Hepatic stellate cell (primary cell): ENCODE data around the gene DNAAF5.
A peak's percentile ranks its signal among the peaks of the same experiment; 100 is the strongest.
"Not testable (repeated sequence)": the region's sequence is repeated elsewhere in the genome, so short reads cannot be mapped to it uniquely, and the experiment has no call there.

Experiments used
- DNase-seq: peaks from one replicate; pipeline ENCODE4 v3.0.0; 2011; ENCODE audit warnings: low spot score

The DNAAF5 gene

DNA sequence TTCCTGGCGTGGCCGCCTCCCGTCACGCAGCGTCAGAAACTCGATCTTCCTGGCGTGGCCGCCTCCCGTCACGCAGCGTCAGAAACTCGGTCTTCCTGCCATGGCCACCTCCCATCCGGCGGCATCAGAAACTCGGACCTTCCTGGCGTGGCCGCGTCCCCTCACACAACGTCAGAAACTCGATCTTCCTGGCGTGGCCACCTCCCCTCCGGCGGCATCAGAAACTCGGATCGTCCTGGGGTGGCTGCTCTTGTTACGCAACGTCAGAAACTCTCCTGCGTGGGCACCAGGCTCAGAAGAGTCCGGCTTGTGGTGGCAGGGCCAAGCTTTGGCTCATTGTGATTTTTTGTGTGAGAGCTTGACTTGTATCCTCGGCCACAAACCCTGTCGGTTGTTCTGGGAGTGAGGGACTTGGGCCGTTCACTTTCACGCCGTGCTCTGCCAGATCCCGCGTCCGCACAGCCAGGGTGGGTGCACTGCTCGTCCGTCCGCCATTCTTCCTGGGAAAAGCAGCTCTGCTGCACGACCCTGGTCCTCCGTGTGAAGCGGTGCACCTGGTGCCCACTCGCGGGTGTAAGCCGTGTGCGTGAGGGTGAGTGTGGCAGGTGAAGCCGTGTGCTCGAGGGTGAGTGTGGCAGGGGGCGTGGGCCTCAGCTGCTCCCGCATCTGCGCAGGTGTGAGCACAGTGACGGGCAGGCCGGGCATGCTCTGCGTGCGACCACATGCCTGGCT is 56.4 kb downstream of the DNAAF5 start:
- no peak for DNase-seq

DNA sequence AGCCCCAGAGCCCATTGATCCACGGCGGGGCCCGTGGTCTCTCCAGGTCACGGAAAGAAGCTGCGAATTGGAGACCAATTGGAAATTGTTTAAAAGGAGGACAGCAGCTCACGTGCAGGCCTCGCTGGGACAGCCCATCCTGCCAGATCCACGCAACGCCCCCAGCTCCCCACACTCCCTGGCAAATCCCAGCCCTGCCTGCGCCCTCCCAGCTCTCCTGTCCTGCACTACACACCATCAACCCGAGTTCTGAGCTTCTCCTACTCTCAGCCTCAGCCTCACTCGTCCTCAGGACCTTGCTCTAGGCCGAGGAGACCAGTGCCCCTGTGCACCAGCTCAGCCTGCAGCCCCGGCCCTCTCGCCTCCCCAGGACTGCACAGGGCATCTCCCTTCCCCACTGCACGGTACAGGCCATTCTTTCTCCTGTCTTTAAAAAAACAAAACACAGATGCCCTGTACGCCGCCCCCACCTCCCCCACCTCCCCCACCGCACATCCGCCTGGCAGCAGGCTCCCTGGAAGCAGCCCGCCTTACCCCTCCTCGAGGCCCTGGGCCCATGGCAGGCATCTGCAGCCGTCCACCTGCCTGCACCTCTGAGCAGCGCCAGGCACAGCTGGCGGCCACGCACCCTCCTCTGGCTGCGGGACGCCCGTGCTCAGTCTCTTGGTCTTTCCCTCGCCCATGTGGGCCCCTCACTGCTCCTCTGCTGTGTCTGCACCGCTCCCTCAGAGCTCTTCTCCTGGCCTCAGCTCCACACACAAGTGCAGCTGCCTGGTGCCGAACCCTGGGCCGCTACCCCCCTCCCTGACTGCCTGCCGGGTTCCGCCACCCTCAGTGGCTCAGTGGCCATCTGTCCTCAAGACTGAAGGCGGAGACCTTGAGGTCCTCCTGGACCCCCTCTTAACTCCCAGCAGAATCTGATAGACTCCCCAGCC is 57.3 kb downstream of the DNAAF5 start:
- no peak for DNase-seq

DNA sequence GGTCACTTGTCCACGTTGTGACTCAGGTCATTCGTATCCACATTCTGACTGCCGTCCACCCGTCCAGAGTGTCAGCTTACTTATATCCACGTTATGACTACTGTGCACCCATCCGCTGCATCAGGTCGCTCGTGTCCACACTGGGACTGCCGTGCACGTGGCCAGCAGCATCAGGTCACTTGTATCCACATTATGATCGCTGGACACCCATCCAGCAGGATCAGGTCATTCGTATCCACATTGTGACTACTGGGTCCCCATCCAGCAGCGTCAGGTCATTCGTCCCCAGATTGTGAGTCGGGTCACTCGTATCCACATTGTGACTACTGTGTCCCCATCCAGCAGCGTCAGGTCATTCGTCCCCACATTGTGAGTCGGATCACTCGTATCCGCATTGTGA is 58.5 kb downstream of the DNAAF5 start:
- DNase-seq: no peak

DNA sequence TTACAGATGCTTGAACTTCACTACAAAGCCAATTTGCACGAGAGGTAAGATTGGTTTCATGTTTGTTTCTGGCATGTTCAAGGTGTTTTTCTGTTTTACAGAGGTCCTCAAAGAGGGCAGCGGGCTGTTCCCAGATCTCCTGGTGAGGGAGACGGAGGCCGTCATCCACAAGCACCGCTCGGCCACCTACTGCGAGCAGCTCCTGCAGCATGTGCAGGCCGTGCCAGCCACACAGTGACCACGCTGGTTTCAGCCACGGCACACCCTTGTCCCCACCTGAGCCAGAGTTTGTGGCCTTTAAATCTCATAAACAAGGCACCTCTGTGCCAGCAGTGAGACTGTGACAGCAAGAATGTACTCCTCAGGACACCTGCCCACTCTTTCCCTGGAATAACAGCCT is 58.9 kb downstream of the DNAAF5 start:
- DNase-seq: no peak

DNA sequence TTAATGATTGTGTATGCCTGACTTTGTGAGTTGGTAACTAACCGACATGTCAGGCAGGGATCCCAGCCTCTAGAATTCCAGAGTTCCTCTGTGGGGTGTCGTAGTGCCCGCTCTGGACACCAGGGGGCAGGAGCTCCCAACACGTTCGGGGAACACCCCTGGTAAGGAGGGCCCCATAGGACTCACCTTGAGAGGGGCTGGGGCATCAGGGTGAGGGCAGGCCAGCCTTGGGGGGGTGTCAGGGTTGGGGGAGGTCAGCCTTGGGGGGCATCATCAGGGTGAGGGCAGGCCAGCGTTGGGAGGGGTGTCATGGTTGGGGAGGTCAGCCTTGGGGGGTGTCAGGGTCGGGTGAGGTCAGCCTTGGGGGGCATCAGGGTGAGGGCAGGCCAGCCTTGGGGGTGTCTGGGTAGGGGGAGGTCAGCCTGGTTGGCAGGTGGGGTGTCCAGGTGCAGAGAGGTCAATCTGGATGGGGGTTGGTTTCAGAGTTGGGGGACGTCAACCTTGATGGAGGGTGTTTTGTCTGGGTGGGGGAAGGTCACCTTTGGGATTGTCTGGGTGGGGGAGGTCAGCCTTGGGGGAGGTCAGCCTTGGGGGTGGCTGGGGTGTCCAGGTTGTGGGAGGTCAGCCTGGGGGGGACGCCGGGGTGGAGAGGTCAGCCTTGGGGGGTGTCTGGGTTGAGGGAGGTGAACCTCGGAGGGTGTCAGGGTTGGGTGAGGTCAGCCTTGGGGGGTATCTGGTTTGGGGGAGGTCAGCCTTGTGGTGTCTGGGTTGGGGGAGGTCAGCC is 60.2 kb downstream of the DNAAF5 start:
- peak; percentile 90 for DNase-seq

DNA sequence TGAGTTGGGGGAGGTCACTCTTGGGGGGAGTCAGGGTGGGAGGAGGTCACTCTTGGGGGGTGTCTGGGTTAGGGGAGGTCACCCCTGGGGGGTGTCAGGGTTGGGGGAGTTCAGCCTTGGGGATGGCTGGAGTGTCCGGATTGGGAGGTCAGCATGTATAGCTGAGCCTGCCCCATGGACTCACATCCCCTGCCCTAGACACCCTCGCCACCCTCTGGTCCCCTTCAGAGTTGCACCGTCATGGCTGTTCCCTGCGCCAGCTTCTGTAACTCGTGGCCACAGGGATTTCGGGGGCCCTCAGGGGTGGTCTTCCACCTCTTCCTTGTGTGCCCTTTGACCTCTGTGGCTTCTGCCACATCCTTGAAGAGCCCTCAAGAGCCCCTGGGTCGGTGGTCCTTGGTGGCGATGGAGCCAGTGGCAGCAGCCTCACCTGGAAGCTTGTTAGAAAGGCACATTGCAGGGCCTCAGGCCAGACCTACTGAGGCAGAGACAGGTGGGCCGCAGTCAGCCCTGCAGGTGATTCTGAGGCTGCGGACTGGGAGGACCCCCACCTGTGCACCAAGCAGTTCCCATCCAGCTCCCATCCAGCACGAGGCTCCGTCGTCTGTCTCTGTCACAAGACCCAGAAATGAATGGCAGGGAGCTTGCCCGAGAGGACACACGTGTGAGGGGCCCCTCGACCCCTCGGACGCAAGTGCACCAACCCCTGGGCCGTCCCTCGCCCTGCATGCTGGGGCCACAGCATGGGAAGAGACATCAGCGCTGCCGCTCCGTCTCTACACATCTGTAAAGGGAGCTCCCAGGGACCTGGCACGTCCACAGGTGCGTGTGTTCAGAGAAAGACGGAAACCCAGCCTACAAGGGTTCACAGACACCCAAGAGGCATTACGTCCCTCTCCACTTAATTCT is 61.1 kb downstream of the DNAAF5 start:
- no peak for DNase-seq

DNA sequence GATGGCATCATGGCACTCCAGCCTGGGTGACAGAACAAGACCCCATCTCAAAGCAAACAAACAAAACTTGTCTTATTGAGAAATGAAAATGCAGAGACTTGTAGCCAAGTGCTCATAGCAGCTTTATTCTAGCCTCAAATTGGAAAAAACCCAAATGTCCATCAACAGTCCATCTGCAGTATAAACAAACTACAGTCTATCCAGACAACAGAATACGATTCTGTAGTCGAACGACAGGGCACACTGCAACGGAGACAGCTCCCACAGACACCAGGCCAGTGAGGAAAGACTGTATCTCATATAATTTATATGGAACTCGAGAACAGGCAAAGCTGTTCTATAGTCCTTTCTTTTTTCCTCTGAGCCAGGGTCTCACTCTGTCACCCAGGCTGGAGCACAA is 65.0 kb downstream of the DNAAF5 start:
- DNase-seq: no peak

DNA sequence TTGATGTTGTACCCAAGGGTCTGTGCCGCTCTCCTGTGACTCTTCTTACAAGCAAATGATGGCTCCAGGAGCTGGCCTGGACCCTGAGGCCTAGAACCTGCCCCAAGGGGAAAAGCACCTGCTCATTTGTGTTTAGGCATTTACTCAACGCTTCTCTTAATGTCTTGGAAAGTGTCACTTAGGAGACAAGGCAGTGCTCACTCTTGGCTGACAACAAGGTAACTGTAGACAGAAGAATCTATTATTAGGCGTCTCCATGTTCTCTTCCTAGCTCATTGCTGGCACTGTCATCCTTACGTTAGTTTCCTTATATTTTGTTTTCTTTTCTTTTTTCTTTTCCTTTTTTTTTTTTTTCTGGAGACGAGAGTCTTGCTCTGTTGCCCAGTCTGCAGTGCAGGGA is 67.7 kb downstream of the DNAAF5 start:
- no peak for DNase-seq

DNA sequence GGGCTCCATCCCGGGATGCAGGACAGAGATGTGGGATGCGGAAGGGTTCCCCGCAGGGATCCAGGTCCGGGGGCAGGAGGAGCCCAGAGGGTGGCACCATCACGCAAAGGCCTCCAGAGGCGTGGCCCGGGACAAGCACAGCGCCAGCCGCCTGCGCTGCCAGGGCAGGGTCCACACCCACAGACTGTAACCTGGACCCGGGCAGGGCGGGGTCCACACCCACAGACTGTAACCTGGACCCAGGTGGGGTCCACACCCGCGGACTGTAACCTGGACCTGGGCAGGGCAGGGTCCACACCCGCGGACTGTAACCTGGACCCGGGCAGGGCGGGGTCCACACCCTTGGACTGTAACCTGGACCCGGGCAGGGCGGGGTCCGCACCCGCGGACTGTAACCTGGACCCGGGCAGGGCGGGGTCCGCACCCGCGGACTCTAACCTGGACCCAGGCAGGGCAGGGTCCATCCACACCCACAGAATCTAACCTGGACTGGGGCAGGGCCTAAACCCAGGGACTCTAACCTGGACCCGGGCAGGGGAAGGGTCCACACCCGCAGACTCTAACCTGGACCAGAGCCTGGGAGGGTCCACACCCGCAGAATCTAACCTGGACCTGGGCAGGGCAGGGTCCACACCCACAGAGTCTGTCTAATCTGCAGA is 68.3 kb downstream of the DNAAF5 start:
- DNase-seq: no peak

DNA sequence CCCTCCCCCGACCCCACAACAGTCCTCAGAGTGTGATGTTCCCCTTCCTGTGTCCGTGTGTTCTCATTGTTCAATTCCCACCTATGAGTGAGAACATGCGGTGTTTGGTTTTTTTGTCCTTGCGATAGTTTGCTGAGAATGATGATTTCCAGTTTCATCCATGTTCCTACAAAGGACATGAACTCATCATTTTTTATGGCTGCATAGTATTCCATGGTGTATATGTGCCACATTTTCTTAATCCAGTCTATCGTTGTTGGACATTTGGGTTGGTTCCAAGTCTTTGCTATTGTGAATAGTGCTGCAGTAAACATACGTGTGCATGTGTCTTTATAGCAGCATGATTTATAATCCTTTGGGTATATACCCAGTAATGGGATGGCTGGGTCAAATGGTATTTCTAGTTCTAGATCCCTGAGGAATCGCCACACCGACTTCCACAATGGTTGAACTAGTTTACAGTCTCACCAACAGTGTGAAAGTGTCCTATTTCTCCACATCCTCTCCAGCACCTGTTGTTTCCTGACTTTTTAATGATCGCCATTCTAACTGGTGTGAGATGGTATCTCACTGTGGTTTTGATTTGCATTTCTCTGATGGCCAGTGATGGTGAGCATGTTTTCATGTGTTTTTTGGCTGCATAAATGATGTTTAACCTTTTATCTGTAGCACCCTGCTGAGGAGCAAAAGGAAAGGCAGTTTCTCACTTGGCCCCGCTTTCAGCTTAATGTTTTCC is 70.1 kb downstream of the DNAAF5 start:
- not testable (repeated sequence) for DNase-seq

DNA sequence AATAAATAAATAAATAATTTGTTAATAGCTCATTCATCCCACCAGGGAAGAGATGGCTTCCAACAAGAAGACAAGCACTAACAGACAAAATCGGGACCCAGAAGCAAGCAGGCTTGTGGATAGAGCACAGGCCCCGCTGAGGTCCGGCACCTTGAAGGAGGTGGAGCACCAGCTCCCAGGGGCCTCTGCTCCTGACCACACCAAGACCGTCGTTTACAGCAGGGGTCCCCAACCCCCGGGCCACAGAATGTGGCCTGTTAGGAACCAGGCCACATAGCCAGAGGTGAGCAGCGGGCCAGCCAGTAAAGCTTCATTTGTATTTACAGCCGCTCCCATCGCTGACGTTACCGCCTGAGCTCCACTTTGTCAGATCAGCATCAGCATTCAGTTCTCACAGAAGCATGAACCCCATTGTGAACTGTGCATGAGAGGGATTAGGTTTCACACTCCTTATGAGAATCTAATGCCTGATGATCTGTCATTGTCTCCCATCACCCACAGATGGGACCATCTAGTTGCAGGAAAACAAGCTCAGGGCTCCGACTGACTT is 72.5 kb downstream of the DNAAF5 start:
- no peak for DNase-seq

DNA sequence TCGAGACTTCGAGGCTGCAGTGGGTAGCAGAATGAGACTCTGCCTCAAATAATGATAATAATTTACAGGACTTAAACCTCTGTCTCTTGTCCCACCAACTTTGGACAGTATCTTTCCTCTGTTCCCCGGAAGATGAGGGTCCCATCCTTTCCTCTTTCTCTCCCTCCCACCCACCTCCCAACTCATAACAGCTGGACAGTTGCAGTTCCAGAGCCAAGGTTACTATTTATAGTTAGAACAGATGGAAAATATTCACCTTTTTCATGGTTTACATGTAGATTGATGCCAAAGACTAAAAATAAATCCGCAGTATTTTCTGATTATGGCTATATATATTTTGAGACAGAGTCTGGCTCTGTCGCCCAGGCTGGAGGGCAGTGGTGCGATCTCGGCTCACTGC is 74.2 kb downstream of the DNAAF5 start:
- no peak for DNase-seq

DNA sequence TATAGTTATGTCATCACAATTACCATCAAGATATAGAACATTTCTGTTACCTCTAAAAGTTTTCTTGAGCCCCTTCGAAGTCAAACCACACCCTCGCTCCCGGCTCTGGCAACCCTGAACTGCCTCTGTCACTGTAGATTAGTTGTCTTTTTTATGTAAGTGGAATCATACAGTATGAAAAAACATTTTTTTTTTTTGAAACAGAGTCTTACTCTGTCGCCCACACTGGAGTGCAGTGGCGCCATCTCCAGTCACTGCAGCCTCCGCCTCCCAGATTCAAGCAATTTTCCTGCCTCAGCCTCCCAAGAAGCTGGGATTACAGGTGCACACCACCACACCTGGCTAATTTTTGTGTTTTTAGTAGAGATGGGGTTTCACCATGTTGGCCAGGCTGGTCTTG is 74.9 kb downstream of the DNAAF5 start:
- not testable (repeated sequence) for DNase-seq

DNA sequence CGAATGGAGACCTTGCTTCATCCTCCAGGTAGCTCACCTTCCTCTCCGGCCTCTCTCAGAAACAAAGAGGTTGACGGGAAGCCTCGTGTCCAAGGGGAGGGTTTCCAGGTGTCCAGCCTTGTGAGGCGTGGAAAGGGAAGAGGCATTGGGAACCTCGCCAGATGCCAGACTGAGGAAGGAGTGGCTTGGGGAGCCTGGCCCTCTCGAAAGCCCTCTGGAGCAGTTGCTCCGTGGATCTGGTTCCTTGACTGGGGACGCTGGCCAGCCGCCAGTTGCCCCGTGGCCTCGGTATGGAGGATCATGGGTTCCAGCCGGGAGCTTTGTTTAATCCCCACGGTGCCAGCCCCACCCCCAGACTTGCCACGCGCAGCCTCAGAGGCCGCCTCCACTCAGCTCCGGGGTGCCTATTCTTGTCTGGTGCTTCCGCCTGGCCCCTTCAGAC is 75.5 kb downstream of the DNAAF5 start:
- DNase-seq: no peak

DNA sequence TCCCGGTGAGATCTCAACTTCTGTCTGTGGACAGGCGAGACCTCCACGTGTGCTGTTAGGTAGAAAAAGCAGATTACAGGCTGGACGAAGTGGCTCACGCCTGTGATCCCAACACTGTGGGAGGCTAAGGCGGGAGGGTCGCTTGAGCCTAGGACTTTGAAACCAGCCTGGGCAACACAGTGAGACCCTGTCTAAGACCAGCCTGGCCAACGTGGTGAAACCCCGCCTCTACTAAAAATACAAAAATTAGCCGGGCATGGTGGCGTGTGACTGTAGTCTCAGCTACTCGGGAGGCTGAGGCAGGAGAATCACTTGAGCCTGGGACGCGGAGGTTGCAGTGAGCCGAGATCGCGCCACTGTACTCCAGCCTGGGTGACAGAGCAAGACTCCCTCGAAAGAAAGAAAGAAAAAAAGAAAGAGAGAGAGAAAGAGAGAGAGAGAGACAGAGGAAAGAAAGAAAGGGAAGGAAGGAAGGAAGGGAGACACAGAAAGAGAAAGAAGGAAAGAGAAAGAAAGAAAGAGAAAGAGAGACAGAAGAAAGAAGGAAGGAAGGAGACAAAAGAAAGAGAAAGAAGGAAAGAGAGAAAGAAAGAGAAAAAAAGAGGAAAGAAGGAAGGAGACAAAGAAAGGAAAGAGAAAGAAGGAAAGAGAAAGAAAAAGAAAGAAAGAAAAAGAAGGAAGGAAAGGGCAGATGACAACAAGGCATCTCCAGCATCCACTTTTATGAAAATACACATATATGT is 76.2 kb downstream of the DNAAF5 start:
- DNase-seq: no peak

DNA sequence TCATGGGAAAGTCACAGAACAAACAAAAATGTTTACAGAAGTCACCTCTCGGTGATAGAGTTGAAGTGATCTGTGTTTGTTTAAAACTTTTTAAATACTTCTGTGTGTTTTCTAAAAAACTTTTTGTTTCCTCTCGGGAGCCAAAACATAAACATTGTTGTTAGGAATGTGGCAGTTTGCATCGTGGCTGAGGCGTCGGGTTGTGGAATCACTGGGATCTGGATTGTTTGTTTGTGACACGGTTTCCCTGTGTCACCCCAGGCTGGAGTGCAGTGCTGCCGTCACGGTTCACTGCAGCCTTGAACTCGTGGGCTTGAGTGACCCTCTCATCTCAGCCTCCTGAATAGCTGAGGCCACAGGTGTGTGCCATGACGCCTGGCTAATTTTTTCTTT is 76.7 kb downstream of the DNAAF5 start:
- DNase-seq: no peak

DNA sequence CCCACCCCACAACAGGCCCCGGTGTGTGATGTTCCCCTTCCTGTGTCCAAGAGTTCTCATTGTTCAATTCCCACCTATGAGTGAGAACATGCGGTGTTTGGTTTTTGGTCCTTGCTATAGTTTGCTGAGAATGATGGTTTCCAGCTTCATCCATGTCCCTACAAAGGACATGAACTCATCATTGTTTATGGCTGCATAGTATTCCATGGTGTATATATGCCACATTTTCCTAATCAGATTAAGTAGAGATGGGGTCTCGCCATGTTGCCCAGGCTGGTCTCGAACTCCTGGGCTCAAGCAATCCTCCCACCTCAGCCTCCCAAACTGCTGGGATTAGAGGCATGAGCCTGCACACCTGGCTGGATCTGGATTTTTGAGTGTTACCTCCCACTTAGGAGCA is 77.3 kb downstream of the DNAAF5 start:
- not testable (repeated sequence) for DNase-seq

DNA sequence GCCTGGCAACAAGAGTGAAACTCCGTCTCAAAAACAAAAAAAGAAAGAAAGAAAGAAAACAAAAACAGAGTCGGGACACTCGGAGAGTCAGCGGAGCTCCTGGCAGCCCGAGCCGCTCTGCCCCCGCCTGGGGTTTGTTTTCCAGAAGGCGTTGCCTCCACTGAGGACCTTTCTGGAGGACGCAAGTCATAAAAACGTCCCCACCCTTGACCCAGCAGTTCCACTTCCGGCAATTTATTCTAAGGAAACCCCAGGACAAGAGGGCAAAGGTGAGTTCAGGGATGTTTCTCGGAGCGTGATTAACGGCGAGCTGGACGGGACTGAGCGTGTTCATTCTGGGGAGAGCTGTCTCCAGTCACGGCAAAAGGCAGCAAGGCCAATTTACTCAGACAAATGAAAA is 78.8 kb downstream of the DNAAF5 start:
- DNase-seq: no peak
